ENCODE results near the gene MSTO1.
"Not testable (repeated sequence)": the region's sequence is repeated elsewhere in the genome, so short reads cannot be mapped to it uniquely, and the experiment has no call there.

DNA sequence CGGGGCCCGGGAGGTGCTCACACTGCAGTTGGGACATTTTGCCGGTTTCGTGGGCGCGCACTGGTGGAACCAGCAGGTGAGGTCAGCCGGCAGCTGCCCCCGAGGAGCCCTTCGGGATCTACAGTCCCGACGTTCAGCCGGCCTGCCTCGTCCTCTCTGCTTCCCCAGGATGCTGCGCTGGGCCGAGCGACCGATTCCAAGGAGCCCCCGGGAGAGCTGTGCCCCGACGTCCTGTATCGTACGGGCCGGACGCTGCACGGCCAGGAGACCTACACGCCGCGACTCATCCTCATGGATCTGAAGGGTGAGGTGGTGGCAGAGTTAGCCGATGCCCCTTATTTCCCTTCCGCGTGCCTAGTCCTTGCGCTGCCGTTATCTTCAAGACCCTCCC is 234 bp downstream of the MSTO1 start:
- TF ChIP-seq, protein P1, sequence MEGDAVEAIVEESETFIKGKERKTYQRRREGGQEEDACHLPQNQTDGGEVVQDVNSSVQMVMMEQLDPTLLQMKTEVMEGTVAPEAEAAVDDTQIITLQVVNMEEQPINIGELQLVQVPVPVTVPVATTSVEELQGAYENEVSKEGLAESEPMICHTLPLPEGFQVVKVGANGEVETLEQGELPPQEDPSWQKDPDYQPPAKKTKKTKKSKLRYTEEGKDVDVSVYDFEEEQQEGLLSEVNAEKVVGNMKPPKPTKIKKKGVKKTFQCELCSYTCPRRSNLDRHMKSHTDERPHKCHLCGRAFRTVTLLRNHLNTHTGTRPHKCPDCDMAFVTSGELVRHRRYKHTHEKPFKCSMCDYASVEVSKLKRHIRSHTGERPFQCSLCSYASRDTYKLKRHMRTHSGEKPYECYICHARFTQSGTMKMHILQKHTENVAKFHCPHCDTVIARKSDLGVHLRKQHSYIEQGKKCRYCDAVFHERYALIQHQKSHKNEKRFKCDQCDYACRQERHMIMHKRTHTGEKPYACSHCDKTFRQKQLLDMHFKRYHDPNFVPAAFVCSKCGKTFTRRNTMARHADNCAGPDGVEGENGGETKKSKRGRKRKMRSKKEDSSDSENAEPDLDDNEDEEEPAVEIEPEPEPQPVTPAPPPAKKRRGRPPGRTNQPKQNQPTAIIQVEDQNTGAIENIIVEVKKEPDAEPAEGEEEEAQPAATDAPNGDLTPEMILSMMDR (IDR thresholded peaks at IDR 0.05; ENCODE audit: low read depth, low read length): not testable (repeated sequence)
- TF ChIP-seq, protein P2, sequence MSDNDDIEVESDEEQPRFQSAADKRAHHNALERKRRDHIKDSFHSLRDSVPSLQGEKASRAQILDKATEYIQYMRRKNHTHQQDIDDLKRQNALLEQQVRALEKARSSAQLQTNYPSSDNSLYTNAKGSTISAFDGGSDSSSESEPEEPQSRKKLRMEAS (IDR thresholded peaks at IDR 0.05; ENCODE audit: low read depth, low read length): not testable (repeated sequence)
- not testable (repeated sequence) for TF ChIP-seq POLR2A (IDR thresholded peaks at IDR 0.05; ENCODE audit: extremely low read depth, insufficient read length)
